ENCODE data around the gene MCCC1.
A peak's percentile ranks its signal among the peaks of the same experiment; 100 is the strongest.

Gene MCCC1

GRCh38 chr3:182983876-182984275 is 115.4 kb downstream of the MCCC1 start:
- no peak for DNase-seq (ENCODE audit: low read depth in 3 of 3)

GRCh38 chr3:182981038-182981380 is 118.3 kb downstream of the MCCC1 start:
- no peak for DNase-seq (ENCODE audit: low read depth in 3 of 3)

GRCh38 chr3:182980204-182981037 is 118.9 kb downstream of the MCCC1 start, which contains the start of gene DCUN1D1:
DCUN1D1 (minus strand) TSS chr3:182980538; CDS start chr3:182980489, 49 bp downstream.
- peak; percentile 70 to 85 (median 70) for DNase-seq (ENCODE audit: low read depth in 3 of 3)

- DNase-seq (ENCODE audit: low read depth in 3 of 3), result peak in 1 of 3 experiments; percentile 4
Observed at GRCh38 chr3:182979674-182980191, 119.6 kb downstream of the MCCC1 start.

DNA sequence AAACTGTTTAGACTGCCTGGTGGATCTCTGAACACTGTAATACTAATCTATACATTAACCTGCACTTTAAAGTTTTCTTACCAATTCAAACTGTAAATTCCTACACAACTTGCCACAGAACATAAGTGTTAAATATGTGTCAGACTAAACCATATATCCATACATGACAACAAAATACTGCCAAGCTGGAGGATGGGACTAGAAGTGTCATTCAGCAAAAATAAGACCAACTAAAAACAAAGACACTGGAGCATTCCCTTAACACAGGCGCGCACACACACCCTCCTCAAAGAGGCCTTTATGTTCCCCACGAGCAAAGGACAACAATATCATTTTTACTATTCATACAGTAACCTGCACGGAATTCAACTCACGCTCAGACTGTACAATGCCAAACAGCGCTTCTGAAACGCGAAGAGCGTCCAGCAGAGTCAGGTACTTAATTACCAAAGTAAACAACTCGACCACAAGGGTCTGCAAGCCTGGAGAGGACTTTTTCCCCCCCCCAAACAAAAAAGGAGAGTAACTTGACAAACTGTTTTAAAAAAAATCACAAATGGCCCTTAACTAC is 120.1 kb downstream of the MCCC1 start:
- DNase-seq (ENCODE audit: low read depth in 3 of 3), result no peak

DNA sequence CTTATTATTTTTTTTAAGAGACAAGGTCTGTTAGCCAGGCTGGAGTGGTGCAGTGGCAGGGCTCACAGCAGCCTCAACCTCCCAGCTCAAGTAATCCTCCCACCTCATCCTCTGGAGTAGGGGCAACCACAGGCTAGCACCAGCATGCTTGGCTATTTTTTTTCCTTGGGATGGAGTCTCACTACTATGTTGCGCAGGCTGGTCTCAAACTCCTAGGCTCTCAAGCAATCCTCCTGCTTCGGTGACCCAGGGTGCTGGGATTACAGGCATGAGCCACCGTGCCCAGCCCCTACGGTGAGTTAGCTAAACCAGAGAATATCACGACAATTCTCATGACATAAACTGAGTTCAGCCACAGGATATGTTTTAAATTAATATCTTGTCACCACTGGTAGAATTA is 120.9 kb downstream of the MCCC1 start:
- DNase-seq (ENCODE audit: low read depth in 3 of 3), result no peak

GRCh38 chr3:182973047-182973446 is 126.2 kb downstream of the MCCC1 start:
- no peak for DNase-seq (ENCODE audit: low read depth in 3 of 3)

GRCh38 chr3:182972387-182972786 is 126.9 kb downstream of the MCCC1 start:
- DNase-seq (ENCODE audit: low read depth in 3 of 3), result no peak

DNA sequence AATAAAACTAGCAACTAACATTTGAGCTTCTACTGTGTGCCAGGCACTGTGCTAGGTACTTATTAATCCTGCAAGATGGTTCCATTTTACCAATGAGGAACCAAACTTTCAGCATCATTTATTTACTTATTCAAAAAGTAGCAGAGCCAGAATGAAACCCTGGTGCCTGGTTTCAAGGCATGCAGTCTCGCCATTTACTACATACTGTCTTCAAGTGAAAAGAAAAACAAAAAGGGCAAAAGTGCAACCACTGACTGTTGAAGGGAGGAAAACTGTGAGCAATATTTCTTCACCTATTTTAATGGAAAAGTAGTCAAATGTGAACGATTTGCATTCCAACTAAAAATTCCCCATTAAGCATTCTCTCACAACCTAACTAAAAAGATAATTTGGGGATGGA is 127.7 kb downstream of the MCCC1 start:
- DNase-seq (ENCODE audit: low read depth in 3 of 3), result no peak

DNA sequence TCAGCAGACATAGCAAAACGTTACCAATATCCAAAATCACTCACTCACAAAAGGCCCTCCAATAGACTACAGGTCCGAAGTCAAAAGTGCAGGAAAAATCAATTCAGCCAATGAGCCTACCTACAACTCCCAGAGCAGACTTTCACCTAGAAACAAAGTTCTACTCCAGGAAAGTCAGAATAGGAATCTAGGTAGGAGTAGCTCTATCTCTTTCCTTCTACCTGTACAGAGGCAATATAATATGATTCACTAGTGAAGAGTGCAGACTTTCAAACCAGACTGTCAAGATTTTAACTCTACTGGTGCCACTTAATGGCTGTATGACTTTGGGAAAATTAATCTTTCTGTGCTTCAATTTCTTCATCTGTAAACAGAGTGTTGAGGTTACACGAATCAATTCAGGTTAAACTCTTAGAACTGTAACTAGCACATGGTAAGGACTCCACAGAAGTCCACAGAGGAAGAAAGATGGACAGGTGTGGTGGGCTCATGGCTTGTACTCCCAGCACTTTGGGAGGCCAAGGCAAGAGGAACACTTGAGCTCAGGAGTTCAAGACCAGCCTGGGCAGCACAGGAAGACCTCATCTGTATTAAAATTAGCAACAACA is 128.4 kb downstream of the MCCC1 start:
- DNase-seq (ENCODE audit: low read depth in 3 of 3), result no peak

- no peak for DNase-seq (ENCODE audit: low read depth in 3 of 3)
Observed at GRCh38 chr3:182969853-182970252, 129.4 kb downstream of the MCCC1 start.

GRCh38 chr3:182969277-182969676 is 130.0 kb downstream of the MCCC1 start:
- DNase-seq (ENCODE audit: low read depth in 3 of 3), result no peak

DNA sequence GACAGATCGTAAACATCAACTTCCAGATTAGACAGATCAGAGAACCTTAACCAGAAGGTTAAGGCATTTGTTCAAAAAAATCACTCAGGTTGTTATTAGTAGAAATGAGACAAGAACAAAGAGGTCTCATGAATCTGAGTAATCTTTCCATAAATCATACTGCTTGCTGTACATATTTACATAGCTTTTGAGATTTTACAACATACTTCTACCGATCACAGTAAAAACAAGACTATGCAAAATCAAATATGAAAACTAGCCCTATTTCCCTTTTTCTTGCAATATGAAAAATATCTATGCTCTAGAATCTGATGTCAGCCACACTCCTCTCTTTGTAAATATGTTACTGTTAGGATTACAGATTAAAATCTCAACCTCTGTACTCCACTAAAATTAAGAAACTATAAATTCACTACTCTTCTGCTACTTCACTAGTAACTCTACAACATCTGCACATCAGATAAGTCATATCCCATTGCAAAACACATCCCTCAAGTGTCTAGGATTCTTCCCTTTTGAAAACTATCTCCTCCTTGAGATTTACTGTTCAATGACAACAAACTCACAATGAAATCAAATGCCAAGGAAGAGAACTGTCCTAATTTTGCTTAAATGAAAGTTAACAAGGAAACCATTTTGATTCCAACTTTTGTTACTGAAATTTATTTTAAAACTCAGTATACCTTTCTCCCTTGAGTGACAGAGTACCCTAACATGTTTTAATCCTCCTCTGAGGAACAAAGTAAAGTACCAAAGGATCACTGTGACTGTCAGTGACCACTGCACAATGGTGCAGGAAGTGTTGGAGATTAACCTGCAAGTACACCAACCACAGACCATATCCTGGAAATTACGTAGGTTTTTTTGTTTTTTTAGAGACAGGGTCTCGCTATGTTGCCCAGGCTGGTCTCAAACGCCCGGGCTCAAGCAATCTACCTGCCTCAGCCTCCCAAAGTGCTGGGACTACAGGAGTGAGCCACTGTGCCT is 131.8 kb downstream of the MCCC1 start:
- DNase-seq (ENCODE audit: low read depth in 3 of 3), result no peak

DNA sequence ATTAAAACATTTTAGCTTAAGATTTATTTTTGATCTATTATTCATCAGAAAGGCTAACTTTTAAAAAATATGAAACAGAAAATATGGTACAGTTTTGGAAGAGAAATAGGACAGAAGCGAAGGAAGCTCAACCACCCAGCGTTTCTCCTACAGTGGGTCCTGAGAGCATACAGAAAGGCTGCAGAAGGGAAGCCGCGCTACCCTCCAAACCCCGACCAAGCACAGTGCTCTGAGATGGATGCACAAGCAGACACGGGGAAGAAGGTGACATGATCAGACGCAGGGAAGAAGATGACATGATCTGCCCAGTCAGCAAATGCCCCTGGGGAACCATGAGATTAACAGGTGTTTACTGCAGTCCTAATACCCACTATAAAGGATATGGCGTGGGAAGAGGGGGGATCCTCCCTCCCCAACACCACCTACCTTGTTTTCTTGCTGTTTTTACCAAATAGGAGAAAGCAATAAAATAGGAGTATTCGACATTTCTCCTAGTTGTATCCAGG is 133.4 kb downstream of the MCCC1 start:
- no peak for DNase-seq (ENCODE audit: low read depth in 3 of 3)

Measured in stimulated activated CD4-positive, alpha-beta T cell treated with anti-CD3 and anti-CD28 coated beads, TNF-alpha, amount 100 ng/mL, for 4 hours (primary cell).